Measurements from ENCODE around the gene TMEM143. TPM values are rescaled to one million over a fixed set of nuclear protein-coding genes. Genes with fewer than 3 reads are reported as not detected.

TMEM143 gene
- total RNA-seq, 2 donors from 2014 or later, result 14.5 to 16.1 TPM

DNA sequence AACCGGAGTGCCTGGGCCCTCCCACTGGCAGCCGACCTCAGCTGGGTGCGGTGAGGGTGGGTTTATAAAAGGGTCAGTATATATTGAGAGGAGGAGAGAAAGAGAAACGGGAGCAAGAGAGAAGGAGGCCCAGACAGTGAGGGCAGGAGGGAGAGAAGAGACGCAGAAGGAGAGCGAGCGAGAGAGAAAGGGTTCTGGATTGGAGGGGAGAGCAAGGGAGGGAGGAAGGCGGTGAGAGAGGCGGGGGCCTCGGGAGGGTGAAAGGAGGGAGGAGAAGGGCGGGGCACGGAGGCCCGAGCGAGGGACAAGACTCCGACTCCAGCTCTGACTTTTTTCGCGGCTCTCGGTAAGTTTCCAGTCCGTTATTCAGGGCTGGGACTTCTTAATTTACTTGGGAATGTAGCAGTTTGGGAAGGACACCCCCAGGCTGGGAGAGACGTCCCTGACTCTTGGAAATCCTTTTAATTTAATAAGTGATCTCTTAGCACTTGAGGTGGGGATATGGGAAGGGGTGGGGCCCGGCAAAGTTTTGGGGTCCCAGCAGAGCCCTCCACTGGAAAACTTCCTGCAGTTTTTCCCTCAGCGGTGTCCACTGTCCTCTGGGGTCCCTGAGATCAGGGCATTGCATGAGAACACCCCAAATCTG is 38.4 kb downstream of the TMEM143 start, which contains the start of gene EMP3:
TSS of gene EMP3 (plus strand) at position 288 of the 646 bp plus-strand sequence. CDS start 1,293 bp downstream, outside the sequence.
- no peaks in the 10 kb centered on the region for H3K36me3 ChIP-seq (replicated peaks in 1 of 2; ENCODE audit: insufficient read depth in 1 of 2, low read depth in 2 of 2)
- ATAC-seq (no peak), DNase-seq (peak; percentile 40 to 58 (median 52))
- intact Hi-C loops (cut with DNase I), result no loop called here
- TF ChIP-seq, protein P1, sequence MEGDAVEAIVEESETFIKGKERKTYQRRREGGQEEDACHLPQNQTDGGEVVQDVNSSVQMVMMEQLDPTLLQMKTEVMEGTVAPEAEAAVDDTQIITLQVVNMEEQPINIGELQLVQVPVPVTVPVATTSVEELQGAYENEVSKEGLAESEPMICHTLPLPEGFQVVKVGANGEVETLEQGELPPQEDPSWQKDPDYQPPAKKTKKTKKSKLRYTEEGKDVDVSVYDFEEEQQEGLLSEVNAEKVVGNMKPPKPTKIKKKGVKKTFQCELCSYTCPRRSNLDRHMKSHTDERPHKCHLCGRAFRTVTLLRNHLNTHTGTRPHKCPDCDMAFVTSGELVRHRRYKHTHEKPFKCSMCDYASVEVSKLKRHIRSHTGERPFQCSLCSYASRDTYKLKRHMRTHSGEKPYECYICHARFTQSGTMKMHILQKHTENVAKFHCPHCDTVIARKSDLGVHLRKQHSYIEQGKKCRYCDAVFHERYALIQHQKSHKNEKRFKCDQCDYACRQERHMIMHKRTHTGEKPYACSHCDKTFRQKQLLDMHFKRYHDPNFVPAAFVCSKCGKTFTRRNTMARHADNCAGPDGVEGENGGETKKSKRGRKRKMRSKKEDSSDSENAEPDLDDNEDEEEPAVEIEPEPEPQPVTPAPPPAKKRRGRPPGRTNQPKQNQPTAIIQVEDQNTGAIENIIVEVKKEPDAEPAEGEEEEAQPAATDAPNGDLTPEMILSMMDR (IDR thresholded peaks at IDR 0.05), result no peak
- TF ChIP-seq POLR2A (IDR thresholded peaks at IDR 0.05), result peak in 2 of 3 donors; percentile 51 to 77
- 7 to 11% methylated on average over 22 of the region's 22 CpGs for WGBS, 2 donors
- H3K27ac ChIP-seq, result peak within 1 kb of the TSS in 3 of 4 donors; percentile 44 to 58 (median 56)
- H3K4me3 ChIP-seq, result no peak within 1 kb of the TSS
- no peaks in the 10 kb centered on the region for H3K27me3 ChIP-seq
- H3K4me1 ChIP-seq, result peaks cover 38% of the 10 kb centered on the region
- H3K9me3 ChIP-seq, result no peaks in the 10 kb centered on the region

DNA sequence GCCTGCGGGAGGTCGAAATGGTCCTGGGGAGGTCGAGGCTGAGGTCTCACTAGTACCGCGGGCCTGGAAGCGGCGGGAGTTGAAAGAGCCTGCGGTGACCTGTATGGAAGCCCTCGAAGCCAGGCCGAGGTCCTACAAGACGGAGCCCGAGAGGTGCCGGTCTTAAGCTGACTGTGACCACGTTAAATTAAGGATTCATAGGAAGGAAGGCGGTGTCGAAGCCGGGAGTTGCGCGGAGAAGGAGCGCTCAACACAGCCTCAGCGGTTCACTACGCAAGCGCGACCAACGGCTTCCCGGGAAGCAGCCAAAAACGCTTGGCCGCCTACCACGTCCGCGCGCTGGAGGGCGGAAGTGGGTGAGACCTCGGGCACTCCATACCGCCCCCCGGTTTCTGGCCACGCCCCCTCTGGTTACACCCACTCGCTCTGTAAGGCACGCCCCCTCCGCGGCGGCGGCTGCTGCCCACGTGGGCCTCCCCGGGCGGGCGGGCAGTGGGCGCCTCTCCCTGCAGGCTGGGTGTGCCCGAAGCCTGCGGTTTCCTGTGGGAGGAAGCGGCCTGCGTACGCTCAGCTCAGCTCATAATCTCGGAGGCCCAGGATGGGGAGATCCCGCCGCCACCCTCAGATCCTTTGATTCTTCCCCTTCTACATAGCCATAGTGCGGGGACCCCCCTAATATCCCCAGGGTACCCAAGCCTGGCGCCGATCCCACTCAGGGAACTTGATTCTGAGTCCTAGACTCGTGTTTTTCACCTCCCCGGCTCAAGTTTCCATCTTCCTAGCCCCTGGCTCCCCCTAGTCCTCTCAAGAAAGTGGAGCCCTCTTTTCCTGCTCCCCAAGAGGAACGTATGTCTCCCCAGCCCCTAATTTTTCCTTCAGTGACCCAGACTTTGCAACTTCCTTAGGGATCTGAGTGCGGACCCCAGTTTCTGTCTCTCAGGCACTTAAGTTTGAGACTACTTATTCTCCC is 41.8 kb downstream of the TMEM143 start:
- Histone ChIP-seq H3K4me1 (peaks cover 36% of the 10 kb centered on the region), H3K4me3 (peak overlapping the region; percentile 6 to 42), H3K27ac (peak overlapping the region; percentile 96 to 98 (median 97)), H3K9me3 (no peaks in the 10 kb centered on the region), H3K36me3 (replicated peaks in 1 of 2; ENCODE audit: insufficient read depth in 1 of 2, low read depth in 2 of 2) (no peaks in the 10 kb centered on the region), H3K27me3 (no peaks in the 10 kb centered on the region)
- ATAC-seq (peak; percentile 89), DNase-seq (peak; percentile 98 to 99 (median 99))
- 3 to 9% methylated on average over 21 to 57 of the region's 63 CpGs for WGBS, 2 donors
- peak; percentile 75 to 90 (median 87) for TF ChIP-seq POLR2A (IDR thresholded peaks at IDR 0.05)
- TF ChIP-seq, protein P1 (IDR thresholded peaks at IDR 0.05), result peak in 4 of 7 experiments; percentile 17 to 44 (median 26)
- intact Hi-C loops (cut with DNase I), result no loop called here

DNA sequence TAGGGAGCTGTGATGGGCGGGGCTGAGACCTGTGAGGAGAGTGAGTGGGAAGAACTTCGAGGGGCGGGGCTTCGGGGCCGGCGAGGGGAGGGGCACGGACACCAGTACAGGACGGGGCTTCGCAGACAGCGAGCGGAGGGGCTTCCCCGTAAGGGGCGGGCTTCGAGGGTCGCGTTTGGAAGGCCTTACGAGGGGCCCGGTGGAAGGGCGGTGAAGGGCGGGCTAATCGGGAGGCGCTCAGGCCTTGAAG is 42.4 kb downstream of the TMEM143 start:
- no peaks in the 10 kb centered on the region for H3K9me3 ChIP-seq
- ATAC-seq (peak; percentile 84), DNase-seq (peak; percentile 97 to 99 (median 98))
- H3K4me3 ChIP-seq, result peak overlapping the region; percentile 6 to 42
- intact Hi-C loops (cut with DNase I), result no loop called here
- no peaks in the 10 kb centered on the region for H3K27me3 ChIP-seq
- TF ChIP-seq POLR2A (IDR thresholded peaks at IDR 0.05), result no peak
- TF ChIP-seq, protein P1 (IDR thresholded peaks at IDR 0.05), result no peak
- H3K27ac ChIP-seq, result peak overlapping the region; percentile 96 to 98 (median 97)
- peaks cover 36% of the 10 kb centered on the region for H3K4me1 ChIP-seq
- 1 to 2% methylated on average over 20 to 22 of the region's 22 CpGs for WGBS, 2 donors
- H3K36me3 ChIP-seq (replicated peaks in 1 of 2; ENCODE audit: insufficient read depth in 1 of 2, low read depth in 2 of 2), result no peaks in the 10 kb centered on the region

DNA sequence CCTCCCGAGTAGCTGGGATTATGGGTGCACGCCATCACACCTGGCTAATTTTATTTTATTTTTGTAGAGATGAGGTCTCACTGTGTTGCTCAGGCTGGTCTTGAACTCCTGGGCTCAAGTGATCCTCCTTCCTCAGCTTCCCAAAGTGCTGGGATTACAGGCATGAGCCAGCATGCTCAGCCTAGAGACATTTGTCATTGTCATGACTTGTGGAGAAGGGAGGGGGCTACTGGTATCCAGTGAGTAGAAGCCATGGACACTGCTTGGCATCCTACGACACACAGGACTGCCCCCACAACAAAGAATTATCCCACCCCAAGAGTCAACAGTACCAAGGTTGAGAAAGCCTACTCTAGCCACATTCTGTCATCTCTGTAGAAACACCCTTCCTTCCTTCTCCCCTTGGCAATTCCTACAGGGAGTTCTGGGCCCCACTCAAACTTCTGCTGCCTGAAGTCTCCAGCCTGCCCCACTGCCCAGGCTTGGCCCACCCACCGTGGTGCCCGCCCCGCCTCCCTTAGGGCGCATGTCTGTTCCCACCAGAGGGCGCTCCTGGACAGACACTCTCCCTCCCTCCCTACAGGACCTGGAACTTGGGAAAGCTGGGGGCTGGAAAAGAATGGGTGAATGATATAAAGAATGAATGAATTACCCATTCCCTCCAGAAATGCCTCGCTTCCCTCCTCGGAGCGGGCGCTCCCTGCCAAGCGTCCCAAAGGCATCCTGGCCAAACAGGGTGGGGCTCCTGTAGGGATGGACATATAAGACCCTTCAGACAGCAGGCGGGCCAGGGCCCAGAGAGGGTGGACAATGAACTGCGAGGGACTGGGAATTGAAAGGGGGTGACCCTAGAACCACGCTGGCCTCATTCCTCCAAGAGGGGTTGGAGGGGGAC is 43.8 kb downstream of the TMEM143 start:
- peaks cover 24% of the 10 kb centered on the region for H3K4me1 ChIP-seq
- peak overlapping the region in 3 of 4 donors; percentile 96 to 98 (median 96) for H3K27ac ChIP-seq
- H3K4me3 ChIP-seq, result no peak overlapping the region
- ATAC-seq, result peak; percentile 39
- intact Hi-C loops (cut with DNase I), result loop anchor here (10.0 kb wide), 1 partner anchor 275 kb away; no protein-coding TSS in a partner anchor
- no peaks in the 10 kb centered on the region for H3K27me3 ChIP-seq
- peak; percentile 87 to 93 (median 88) for DNase-seq
- no peaks in the 10 kb centered on the region for H3K36me3 ChIP-seq (replicated peaks in 1 of 2; ENCODE audit: insufficient read depth in 1 of 2, low read depth in 2 of 2)
- no peak for TF ChIP-seq POLR2A (IDR thresholded peaks at IDR 0.05)
- TF ChIP-seq, protein P1 (IDR thresholded peaks at IDR 0.05), result peak; percentile 81 to 88 (median 83)
- 18 to 25% methylated on average over 10 to 16 of the region's 16 CpGs for WGBS, 2 donors
- H3K9me3 ChIP-seq, result no peaks in the 10 kb centered on the region

All from body of pancreas (tissue), 4 donors.